Hypothalamus (tissue), 51 donors: Measurements from ENCODE around the gene COX6A1.

Experiments
- DNase-seq, 51 donors: peaks; one replicate each; lab custom pipeline; 2025; lab: John Stamatoyannopoulos, UW

COX6A1 gene

GRCh38 chr12:120489018-120489417 lies 51.1 kb downstream of the COX6A1 start:
- DNase-seq = peak in 1 of 51 donors; percentile 11

- DNase-seq = no peak
Measured at GRCh38 chr12:120490325-120490724, 52.4 kb downstream of the COX6A1 start.
